ENCODE measurements around the gene ZNF710.
A peak's percentile ranks its signal among the peaks of the same experiment; 100 is the strongest.
"Not testable (repeated sequence)": the region's sequence is repeated elsewhere in the genome, so short reads cannot be mapped to it uniquely, and the experiment has no call there.

Gene ZNF710

GRCh38 chr15:90001062-90001682, at the start of gene ZNF710:
ZNF710 (plus strand) TSS chr15:90001324; CDS start chr15:90067138, 65,814 bp downstream.
- DNase-seq: peak; percentile 32 to 50

- DNase-seq: no peak
Observed at GRCh38 chr15:89954541-89954940, 46.6 kb upstream of the ZNF710 start.

GRCh38 chr15:89955449-89955998, 45.6 kb upstream of the ZNF710 start:
- DNase-seq: not testable (repeated sequence)

- peak in 1 of 2 experiments; percentile 52 for DNase-seq
Observed at GRCh38 chr15:89958107-89958805, 42.9 kb upstream of the ZNF710 start.

- DNase-seq: no peak
Observed at GRCh38 chr15:89963301-89964231, 37.6 kb upstream of the ZNF710 start.

GRCh38 chr15:89964232-89964954, 36.7 kb upstream of the ZNF710 start:
- DNase-seq: no peak

GRCh38 chr15:89967881-89968280, 33.2 kb upstream of the ZNF710 start:
- no peak for DNase-seq

- peak; percentile 27 to 50 for DNase-seq
Observed at GRCh38 chr15:89971592-89971997, 29.5 kb upstream of the ZNF710 start.

GRCh38 chr15:89972085-89972484, 29.0 kb upstream of the ZNF710 start:
- no peak for DNase-seq

GRCh38 chr15:89975482-89976245, 25.5 kb upstream of the ZNF710 start:
- DNase-seq: no peak

GRCh38 chr15:89976246-89976600, 24.9 kb upstream of the ZNF710 start:
- no peak for DNase-seq

GRCh38 chr15:89977836-89978235, 23.3 kb upstream of the ZNF710 start:
- not testable (repeated sequence) for DNase-seq

GRCh38 chr15:89978914-89979313, 22.2 kb upstream of the ZNF710 start:
- no peak for DNase-seq

- no peak for DNase-seq
Observed at GRCh38 chr15:89980896-89981295, 20.2 kb upstream of the ZNF710 start.

- no peak for DNase-seq
Observed at GRCh38 chr15:89982315-89983055, 18.6 kb upstream of the ZNF710 start.

- DNase-seq: no peak
Observed at GRCh38 chr15:89984001-89984400, 17.1 kb upstream of the ZNF710 start.

- DNase-seq: no peak
Observed at GRCh38 chr15:89984421-89985010, 16.6 kb upstream of the ZNF710 start.

- no peak for DNase-seq
Observed at GRCh38 chr15:89985111-89985510, 16.0 kb upstream of the ZNF710 start.

- no peak for DNase-seq
Observed at GRCh38 chr15:89991312-89991711, 9.8 kb upstream of the ZNF710 start.

GRCh38 chr15:89993349-89993748, 7.8 kb upstream of the ZNF710 start:
- no peak for DNase-seq

GRCh38 chr15:89997079-89997478, 4.0 kb upstream of the ZNF710 start:
- no peak for DNase-seq
